Mucosa of stomach (tissue), 1 donor: ENCODE data around the gene RBBP7.
"Not testable (repeated sequence)": the region's sequence is repeated elsewhere in the genome, so short reads cannot be mapped to it uniquely, and the experiment has no call there.

Experiments used
- H3K27me3 ChIP-seq: one replicate; pipeline ENCODE4 v1.7.0; 2013; ENCODE audit warnings: mild to moderate bottlenecking, low read length; ENCODE audit not compliant: control insufficient read depth, insufficient read depth
- H3K36me3 ChIP-seq: one replicate; pipeline ENCODE4 v1.7.0; 2013; ENCODE audit warnings: low read length; ENCODE audit not compliant: control insufficient read depth, insufficient read depth
- H3K4me1 ChIP-seq: one replicate; pipeline ENCODE4 v1.7.0; 2013; ENCODE audit warnings: mild to moderate bottlenecking, low read length; ENCODE audit not compliant: control insufficient read depth, insufficient read depth
- H3K4me3 ChIP-seq: one replicate; pipeline ENCODE4 v1.7.0; 2013; ENCODE audit warnings: low read length
- H3K9ac ChIP-seq: one replicate; pipeline ENCODE4 v1.7.0; 2013; ENCODE audit warnings: mild to moderate bottlenecking, low read length, moderate library complexity
- H3K9me3 ChIP-seq: one replicate; pipeline ENCODE4 v1.7.0; 2013; ENCODE audit warnings: mild to moderate bottlenecking, low read length, moderate library complexity; ENCODE audit not compliant: control insufficient read depth
- donor health status: Pancreatic carcinoma.

Gene RBBP7

DNA sequence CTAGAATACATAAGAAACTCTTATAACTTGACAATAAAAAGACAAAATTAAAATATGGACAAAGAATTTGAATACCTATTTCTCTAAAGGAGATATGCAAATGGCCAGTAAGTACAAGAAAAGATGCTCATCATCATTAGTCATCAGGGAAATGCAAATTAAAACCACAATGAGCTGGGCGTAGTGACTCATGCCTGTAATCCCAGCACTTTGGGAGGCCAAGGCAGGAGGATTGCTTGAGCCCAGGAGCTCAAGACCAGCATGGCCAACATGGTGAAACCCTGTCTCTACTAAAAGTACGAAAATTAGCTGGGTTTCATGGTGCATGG, 14.1 kb downstream of the RBBP7 start:
- H3K4me1 ChIP-seq, H3K27me3 ChIP-seq, H3K4me3 ChIP-seq, H3K36me3 ChIP-seq, H3K9me3 ChIP-seq, H3K9ac ChIP-seq: not testable (repeated sequence)

- H3K4me1 ChIP-seq = no peaks in the 10 kb centered on the region
- H3K4me3 ChIP-seq = no peak overlapping the region
- no peaks in the 10 kb centered on the region for H3K36me3 ChIP-seq
- no peaks in the 10 kb centered on the region for H3K9me3 ChIP-seq
- no peaks in the 10 kb centered on the region for H3K27me3 ChIP-seq
- H3K9ac ChIP-seq = no peak overlapping the region
Measured at GRCh38 chrX:16855363-16856075, 14.6 kb downstream of the RBBP7 start.

DNA sequence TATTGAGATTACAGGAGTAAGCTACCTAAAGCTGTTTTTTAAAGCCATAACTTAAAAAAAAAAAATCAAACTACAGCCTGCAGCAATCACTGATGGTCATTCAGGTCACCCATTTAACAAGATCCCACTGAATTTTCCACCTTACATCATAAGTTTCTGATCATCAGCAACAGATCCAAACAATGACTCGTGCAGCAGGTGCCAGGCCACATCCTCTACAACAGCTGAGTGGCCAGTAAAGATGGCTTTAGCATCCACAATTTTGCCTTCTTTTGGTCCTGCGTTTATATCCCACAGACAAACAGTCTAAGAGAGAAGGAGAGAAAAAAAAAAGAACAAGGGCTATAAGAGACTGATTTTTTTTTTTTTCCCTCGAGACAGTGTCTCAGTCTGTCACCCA, 16.6 kb downstream of the RBBP7 start:
- Histone ChIP-seq H3K27me3 (no peaks in the 10 kb centered on the region), H3K36me3 (no peaks in the 10 kb centered on the region), H3K4me1 (no peaks in the 10 kb centered on the region), H3K9me3 (no peaks in the 10 kb centered on the region), H3K9ac (no peak overlapping the region), H3K4me3 (no peak overlapping the region)

GRCh38 chrX:16852617-16853179, 17.5 kb downstream of the RBBP7 start:
- H3K9me3 ChIP-seq = no peaks in the 10 kb centered on the region
- H3K4me3 ChIP-seq = no peak overlapping the region
- no peak overlapping the region for H3K9ac ChIP-seq
- no peaks in the 10 kb centered on the region for H3K36me3 ChIP-seq
- H3K27me3 ChIP-seq = no peaks in the 10 kb centered on the region
- H3K4me1 ChIP-seq = no peaks in the 10 kb centered on the region

- H3K4me3 ChIP-seq = no peak overlapping the region
- H3K36me3 ChIP-seq = no peaks in the 10 kb centered on the region
- no peaks in the 10 kb centered on the region for H3K27me3 ChIP-seq
Measured at GRCh38 chrX:16851827-16852226, 18.3 kb downstream of the RBBP7 start.

DNA sequence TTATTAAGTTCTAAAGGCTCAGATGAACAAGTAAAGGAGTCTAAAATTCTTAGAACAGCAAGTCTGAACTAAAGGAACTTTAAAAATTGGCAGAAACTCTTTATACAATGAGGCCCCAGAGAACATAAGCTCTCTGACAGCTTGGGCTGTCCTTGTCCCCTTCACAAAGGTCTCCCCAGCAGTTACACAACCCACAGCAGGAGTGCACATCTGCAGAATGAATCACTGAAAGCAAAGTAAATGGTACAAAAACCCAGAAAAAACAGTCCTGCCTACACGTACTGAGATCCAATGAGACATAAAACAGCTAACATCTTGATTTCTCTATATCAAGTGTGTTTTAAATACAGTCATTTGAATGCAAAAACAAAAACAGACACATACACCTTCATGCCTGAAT, 18.7 kb downstream of the RBBP7 start:
- Histone ChIP-seq H3K4me1 (no peaks in the 10 kb centered on the region), H3K9ac (no peak overlapping the region), H3K27me3 (no peaks in the 10 kb centered on the region), H3K9me3 (no peaks in the 10 kb centered on the region), H3K36me3 (no peaks in the 10 kb centered on the region), H3K4me3 (no peak overlapping the region)

More at GRCh38 chrX:16851827-16852226, 18.3 kb downstream of the RBBP7 start:
- Histone ChIP-seq H3K9me3 (no peaks in the 10 kb centered on the region), H3K4me1 (no peaks in the 10 kb centered on the region), H3K9ac (no peak overlapping the region)

GRCh38 chrX:16848541-16848940, 21.6 kb downstream of the RBBP7 start:
- no peaks in the 10 kb centered on the region for H3K9me3 ChIP-seq

GRCh38 chrX:16845686-16846085, 24.5 kb downstream of the RBBP7 start:
- Histone ChIP-seq H3K36me3 (no peaks in the 10 kb centered on the region), H3K4me1 (no peaks in the 10 kb centered on the region), H3K9me3 (no peaks in the 10 kb centered on the region), H3K9ac (no peak overlapping the region), H3K27me3 (no peaks in the 10 kb centered on the region), H3K4me3 (no peak overlapping the region)

More at GRCh38 chrX:16848541-16848940, 21.6 kb downstream of the RBBP7 start:
- Histone ChIP-seq H3K27me3 (no peaks in the 10 kb centered on the region), H3K4me1 (no peaks in the 10 kb centered on the region), H3K9ac (no peak overlapping the region), H3K4me3 (no peak overlapping the region), H3K36me3 (no peaks in the 10 kb centered on the region)

DNA sequence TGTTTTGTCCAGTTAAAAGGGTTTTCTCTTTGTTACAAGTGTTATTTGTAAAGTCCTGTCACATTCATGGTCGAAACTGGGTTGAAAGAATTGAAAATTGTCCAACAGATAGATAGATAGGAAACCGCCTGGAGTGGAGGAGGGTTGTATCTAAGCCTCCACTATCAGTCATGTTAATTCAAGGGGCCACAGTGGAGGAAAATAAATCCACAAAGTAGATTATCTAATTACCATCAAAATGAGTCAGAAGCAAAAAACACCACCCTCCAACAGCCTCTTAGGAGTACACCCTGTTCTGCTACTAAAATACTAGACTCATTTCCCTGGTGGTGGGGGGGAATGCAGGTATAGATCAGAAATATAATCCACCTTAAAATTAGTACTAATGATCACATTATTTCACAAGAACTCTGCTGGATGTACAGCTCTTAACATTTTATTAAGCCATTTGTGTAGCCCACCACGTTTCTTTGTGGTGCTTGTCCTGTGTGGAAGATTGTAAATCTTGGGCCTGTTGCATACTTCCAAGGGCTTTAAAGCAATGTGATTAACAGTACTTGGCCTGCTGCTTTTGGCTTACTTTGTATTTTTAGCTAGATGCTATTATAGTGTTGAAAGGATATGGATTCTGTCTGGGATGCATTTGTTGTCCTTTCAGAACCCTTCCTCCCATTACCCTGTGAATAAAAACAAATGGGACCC, 26.8 kb downstream of the RBBP7 start:
- no peak overlapping the region for H3K9ac ChIP-seq
- H3K4me1 ChIP-seq = no peaks in the 10 kb centered on the region
- no peak overlapping the region for H3K4me3 ChIP-seq
- no peaks in the 10 kb centered on the region for H3K36me3 ChIP-seq
- no peaks in the 10 kb centered on the region for H3K9me3 ChIP-seq
- no peaks in the 10 kb centered on the region for H3K27me3 ChIP-seq

GRCh38 chrX:16842684-16843083, 27.5 kb downstream of the RBBP7 start:
- no peaks in the 10 kb centered on the region for H3K4me1 ChIP-seq
- H3K4me3 ChIP-seq = no peak overlapping the region
- H3K27me3 ChIP-seq = no peaks in the 10 kb centered on the region
- no peaks in the 10 kb centered on the region for H3K36me3 ChIP-seq
- H3K9ac ChIP-seq = no peak overlapping the region
- no peaks in the 10 kb centered on the region for H3K9me3 ChIP-seq

DNA sequence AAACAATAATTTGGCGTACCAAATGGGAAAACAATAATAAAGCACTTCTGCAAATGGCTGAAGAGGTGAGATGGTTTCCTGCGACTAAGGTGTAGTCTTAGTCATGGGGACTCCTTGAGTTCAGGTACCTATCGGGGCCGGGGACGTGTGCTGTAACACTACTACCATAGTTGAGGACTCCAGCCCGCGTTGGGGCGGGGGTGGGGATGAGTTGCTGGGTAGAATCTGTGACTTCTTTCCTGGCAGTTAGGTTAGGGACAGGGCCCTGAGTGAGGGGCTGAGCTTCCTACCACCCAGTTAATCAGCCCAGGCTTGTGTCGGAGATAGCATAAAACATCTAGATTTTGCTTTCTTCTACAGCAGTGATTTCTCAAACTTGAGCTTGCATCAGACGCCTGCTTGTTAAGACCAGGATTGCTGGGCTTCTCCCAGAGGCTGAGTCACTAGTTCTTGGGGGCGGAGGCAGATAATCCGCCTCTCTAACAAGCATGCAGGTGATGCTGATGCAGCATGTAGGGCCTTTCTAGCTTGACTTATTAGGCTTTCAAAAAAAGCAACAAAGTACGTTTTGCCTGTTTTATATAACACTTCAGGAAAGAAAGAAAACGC, 30.2 kb downstream of the RBBP7 start:
- Histone ChIP-seq H3K9me3 (no peaks in the 10 kb centered on the region), H3K4me3 (no peak overlapping the region), H3K9ac (no peak overlapping the region), H3K27me3 (no peaks in the 10 kb centered on the region), H3K4me1 (no peaks in the 10 kb centered on the region), H3K36me3 (no peaks in the 10 kb centered on the region)

DNA sequence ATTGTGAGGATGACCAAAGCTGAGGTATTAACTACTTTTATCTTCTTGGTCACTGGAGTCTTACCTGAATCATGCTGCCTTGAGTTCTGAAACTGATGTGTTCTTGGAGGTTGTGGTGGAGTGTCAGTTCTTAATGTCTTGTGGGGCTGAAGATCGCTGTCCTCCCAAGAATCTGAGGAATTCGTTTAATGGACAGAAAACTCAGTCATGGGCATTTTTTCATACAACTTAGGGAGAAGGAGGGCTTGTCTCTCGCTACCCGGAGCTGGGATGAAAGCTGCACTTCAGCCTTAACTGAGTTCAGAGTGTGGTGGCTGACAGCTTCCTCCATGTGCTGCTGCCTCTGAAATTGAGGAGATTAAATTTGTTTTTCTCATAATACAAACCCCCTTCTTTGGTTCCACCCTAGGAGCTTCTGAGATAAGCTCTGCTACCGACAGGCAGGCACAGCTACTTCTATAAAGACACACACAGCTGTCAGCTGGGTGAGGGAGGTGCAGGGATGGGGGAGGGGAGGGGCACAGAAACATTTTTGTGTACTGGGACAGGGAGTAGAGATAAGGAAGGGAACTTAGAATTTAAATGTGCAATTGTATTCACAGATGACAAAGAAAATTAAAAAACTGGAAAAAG, 30.8 kb downstream of the RBBP7 start:
- no peaks in the 10 kb centered on the region for H3K9me3 ChIP-seq
- H3K36me3 ChIP-seq = no peaks in the 10 kb centered on the region
- no peaks in the 10 kb centered on the region for H3K4me1 ChIP-seq
- no peak overlapping the region for H3K9ac ChIP-seq
- no peaks in the 10 kb centered on the region for H3K27me3 ChIP-seq
- H3K4me3 ChIP-seq = no peak overlapping the region
